Epithelial cell of proximal tubule (primary cell): ENCODE data around the gene EFCAB6. TPM values are rescaled to one million over a fixed set of nuclear protein-coding genes. Genes with fewer than 3 reads are reported as not detected.

Experiments used
- DNase-seq: peaks from one replicate; pipeline ENCODE4 v3.0.0-alpha.2; 2011; ENCODE audit warnings: low read depth
- H3K4me3 ChIP-seq: 2 replicates; pipeline ENCODE4 v1.5.1; 2011; ENCODE audit warnings: low read depth, mild to moderate bottlenecking, low read length
- total RNA-seq: library from RNA; depleted of rRNA; stranded (reverse); fragments of >200 nt; gene quantifications from 2 replicates; pipeline ENCODE4 v1.2.3, GENCODE V29; 2015
- TF ChIP-seq, protein P1 (sequence below): conservative IDR thresholded peaks from 2 replicates; pipeline ENCODE4 v1.5.1; 2012; ENCODE audit warnings: low read depth, mild to moderate bottlenecking, low read length

Gene EFCAB6
- total RNA-seq, 1 donor from 2014 or later = 0.23 TPM

DNA sequence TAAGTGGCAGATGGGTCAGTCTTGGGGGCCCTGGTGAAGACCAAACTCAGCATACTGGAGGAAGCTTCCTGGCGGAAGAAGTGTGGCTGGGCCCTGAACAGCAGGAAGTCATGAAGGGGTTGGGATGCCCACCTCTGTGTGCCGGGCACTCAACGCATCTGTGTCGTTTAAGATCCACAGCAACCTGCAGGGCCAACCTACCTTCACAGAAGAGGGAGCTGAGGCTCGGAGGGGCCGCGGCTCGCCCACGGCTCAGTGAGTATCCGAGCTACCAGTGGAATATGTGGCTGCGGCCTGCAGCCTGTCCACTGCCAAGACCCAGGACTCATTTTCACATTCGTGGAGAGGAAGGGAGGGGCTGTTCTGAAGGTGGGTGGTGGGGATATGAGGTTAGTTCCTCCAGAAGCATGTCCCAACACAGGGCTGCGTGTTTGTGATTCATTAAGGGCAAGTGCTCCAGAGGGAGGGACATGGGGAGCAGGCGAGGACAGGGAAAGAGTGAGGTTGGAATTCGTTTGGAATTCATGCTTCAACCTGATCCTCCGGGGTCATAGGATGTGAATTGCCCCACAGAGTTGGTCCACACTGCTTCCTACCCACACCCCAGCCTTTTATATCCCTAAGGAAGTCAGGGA is 300.7 kb downstream of the EFCAB6 start:
- H3K4me3 ChIP-seq = no peak overlapping the region
- no peak for DNase-seq
- TF ChIP-seq, protein P1, sequence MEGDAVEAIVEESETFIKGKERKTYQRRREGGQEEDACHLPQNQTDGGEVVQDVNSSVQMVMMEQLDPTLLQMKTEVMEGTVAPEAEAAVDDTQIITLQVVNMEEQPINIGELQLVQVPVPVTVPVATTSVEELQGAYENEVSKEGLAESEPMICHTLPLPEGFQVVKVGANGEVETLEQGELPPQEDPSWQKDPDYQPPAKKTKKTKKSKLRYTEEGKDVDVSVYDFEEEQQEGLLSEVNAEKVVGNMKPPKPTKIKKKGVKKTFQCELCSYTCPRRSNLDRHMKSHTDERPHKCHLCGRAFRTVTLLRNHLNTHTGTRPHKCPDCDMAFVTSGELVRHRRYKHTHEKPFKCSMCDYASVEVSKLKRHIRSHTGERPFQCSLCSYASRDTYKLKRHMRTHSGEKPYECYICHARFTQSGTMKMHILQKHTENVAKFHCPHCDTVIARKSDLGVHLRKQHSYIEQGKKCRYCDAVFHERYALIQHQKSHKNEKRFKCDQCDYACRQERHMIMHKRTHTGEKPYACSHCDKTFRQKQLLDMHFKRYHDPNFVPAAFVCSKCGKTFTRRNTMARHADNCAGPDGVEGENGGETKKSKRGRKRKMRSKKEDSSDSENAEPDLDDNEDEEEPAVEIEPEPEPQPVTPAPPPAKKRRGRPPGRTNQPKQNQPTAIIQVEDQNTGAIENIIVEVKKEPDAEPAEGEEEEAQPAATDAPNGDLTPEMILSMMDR = no peak

DNA sequence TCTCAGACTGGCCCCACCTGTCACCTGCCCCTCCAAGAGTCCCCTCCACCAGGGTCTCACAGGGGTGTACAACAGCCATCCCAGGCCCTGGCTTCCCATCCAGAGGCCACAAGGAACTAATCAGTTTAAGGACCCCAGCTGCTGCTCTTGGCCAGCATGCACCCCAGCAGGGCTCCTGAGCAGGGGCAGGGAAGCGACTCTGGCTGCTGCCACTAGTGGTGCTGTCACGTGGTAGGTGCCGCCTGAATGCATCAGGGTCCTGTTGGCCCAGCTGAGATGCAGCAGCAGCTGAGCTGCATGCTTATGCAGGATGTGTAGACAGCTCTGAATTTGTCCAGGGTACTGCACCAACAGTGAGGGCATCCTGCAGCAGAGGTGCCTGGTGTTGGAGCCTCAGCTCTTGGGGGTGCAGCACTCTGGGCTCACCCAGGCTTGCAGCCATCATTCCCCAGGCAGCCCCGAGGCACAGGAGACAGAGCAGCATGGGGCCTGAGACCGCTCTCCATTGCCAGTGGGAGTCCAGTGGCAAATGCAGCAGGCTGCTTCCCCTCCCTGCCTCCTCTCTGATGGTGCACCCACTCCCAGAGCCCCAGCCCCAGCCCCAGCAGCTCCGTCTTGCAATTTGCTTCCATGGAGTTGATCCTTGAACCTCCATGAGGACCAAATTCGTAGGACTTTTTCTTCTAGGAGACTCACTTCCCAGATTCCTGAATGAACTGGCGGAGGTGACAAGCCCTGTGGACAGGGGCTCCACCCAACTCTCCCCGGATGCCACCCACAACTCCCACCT is 301.6 kb downstream of the EFCAB6 start:
- no peak overlapping the region for H3K4me3 ChIP-seq
- DNase-seq = no peak
- TF ChIP-seq, protein P1 = no peak

DNA sequence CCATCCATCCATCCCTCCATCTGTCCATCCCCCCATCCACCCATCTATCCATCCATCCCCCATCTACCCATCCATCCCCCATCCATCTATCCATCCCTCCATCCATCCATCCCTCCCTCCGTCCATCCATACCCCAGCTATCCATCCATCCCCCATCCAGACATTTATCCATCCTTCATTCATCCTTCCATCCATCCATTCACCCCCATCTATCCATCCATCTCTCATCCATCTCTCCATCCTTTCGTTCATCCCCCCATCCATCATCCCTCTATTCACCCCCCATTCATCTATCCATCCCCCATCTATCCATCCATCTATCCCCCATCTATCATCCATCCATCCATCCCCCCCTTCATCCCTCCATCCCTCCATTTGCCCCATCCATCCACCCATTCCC is 302.8 kb downstream of the EFCAB6 start:
- DNase-seq = no peak
- H3K4me3 ChIP-seq = no peak overlapping the region
- TF ChIP-seq, protein P1 = no peak

DNA sequence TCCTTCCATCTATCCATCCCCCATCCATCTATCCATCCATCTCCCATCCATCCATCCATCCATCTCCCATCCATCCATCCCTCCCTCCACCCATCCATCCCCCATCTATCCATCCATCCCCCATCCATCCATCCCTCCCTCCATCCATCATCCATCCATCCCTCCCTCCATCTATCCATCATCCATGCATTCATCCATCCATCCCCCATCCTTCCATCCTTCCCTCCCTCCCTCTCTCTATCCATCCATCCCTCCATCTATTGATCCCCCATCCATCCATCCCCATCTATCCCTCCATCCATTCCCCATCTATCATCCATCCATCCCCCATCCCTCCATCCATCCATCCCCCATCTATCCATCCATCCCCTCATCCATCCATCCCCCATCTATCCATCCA is 303.6 kb downstream of the EFCAB6 start:
- no peak for DNase-seq
- TF ChIP-seq, protein P1 = no peak
- H3K4me3 ChIP-seq = no peak overlapping the region

DNA sequence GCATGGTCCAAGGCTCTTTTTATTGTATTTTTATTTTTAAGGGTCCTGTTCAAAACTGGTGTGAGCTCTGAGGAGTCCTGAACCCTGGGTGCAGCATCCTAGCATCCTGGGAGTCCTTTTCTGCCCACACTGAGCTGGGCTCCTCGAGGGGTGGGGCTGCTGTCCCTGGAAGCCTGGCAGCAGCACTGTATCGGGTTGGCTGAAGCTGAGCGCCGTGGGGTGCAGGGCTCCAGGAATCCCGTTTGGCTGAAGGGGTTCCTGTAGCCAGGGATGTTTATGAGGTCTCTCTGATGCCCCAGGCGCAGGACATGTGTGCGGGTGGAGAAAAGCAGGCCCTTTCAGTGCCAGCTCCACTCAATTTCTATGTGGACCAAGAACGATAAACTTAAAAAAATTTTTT is 304.9 kb downstream of the EFCAB6 start:
- TF ChIP-seq, protein P1 = no peak
- DNase-seq = no peak
- H3K4me3 ChIP-seq = no peak overlapping the region

DNA sequence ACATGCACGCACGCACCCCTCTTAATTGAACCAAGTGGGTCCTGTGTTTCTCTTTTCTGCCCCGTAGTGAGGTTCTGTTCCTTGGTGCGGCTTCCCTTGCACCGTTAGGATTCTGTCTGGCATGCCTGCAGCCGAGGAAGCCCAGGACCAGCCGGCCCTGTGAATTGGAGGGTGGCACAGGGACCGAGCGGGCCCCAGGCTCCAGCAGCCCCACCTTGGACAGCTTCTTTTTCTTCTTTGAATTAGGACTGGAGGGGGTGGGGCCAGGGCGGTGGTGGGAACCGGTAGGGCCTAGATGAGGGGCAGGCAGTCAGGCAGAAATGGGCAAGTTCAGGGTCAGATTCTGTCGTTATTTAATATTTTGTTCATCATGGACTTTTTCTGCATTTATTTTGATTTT is 305.6 kb downstream of the EFCAB6 start:
- no peak overlapping the region for H3K4me3 ChIP-seq
- TF ChIP-seq, protein P1 = no peak
- DNase-seq = no peak
